H1 (cell line): Measurements from ENCODE around the gene MACC1. TPM values are rescaled to one million over a fixed set of nuclear protein-coding genes. Genes with fewer than 3 reads are reported as not detected.

Experiments
- CTCF ChIA-PET: fragments of 300-600 bp; sonication (Branson Sonifier 250); formaldehyde crosslinking; loops from one replicate; lab custom pipeline; 2021; ENCODE audit not compliant: partially characterized antibody; lab: Charles Lee
- POLR2A ChIA-PET: fragments of 300-600 bp; sonication (Branson Sonifier 250); formaldehyde crosslinking; loops from one replicate; lab custom pipeline; 2021; ENCODE audit warnings: inconsistent platforms; ENCODE audit not compliant: partially characterized antibody; lab: Charles Lee
- DNase-seq, 2 experiments: peaks; one replicate each; pipeline versions ENCODE4 v3.0.0 to v3.0.0-alpha.2; 2010 to 2022; ENCODE audit warnings: low spot score in 2 of 2, low read depth in 1 of 2, mixed read lengths in 1 of 2
- FAIRE-seq: peaks from 2 replicates; lab custom pipeline; 2011; peaks lifted over from hg19 to GRCh38; lab: Jason Lieb, UNC
- H2AFZ ChIP-seq: 2 replicates; pipeline ENCODE4 v1.8.1; 2012; ENCODE audit warnings: low read length, inconsistent platforms
- H2AK5ac ChIP-seq: 2 replicates; pipeline ENCODE4 v1.6.1; 2013; ENCODE audit warnings: low read depth, low read length
- H2BK120ac ChIP-seq: replicated peaks from 2 replicates; pipeline ENCODE3; 2013; ENCODE audit warnings: low read depth, low read length, inconsistent platforms
- H2BK12ac ChIP-seq: 2 replicates; pipeline ENCODE4 v1.6.1; 2013; ENCODE audit warnings: low read depth, low read length
- H2BK15ac ChIP-seq: 2 replicates; pipeline ENCODE4 v1.6.1; 2013; ENCODE audit warnings: low read length
- H2BK20ac ChIP-seq: 2 replicates; pipeline ENCODE4 v1.6.1; 2013; ENCODE audit warnings: low read length
- H2BK5ac ChIP-seq: 2 replicates; pipeline ENCODE4 v1.6.1; 2013; ENCODE audit warnings: low read depth, low read length
- H3K14ac ChIP-seq: 2 replicates; pipeline ENCODE4 v1.6.1; 2013; ENCODE audit warnings: inconsistent platforms; ENCODE audit not compliant: insufficient read length
- H3K18ac ChIP-seq: 2 replicates; pipeline ENCODE4 v1.6.1; 2013; ENCODE audit warnings: low read length; ENCODE audit errors: extremely low read depth
- H3K23ac ChIP-seq: 2 replicates; pipeline ENCODE4 v1.6.1; 2013; ENCODE audit warnings: inconsistent platforms; ENCODE audit not compliant: insufficient read length
- H3K23me2 ChIP-seq: 2 replicates; pipeline ENCODE4 v1.6.1; 2013; ENCODE audit warnings: low read depth, low read length
- H3K27ac ChIP-seq: 2 replicates; pipeline ENCODE4 v1.6.1; 2011; ENCODE audit warnings: low read depth, low read length, inconsistent platforms
- H3K27me3 ChIP-seq, 4 experiments: replicated peaks in 1 of 4; 1 replicate in 1 of 4; 2 replicates in 3 of 4; pipeline versions ENCODE4 v1.6.1 to v1.8.1; 2011 to 2013; ENCODE audit warnings: low read length in 3 of 4, mild to moderate bottlenecking in 3 of 4, inconsistent platforms in 2 of 4, mixed read lengths in 2 of 4, moderate library complexity in 1 of 4; ENCODE audit not compliant: control insufficient read depth in 3 of 4, insufficient read depth in 3 of 4; ENCODE audit errors: extremely low read depth in 1 of 4
- H3K36me3 ChIP-seq, 4 experiments: 2 replicates each; pipeline versions ENCODE4 v1.6.1 to v1.8.1; 2011 to 2013; ENCODE audit warnings: mild to moderate bottlenecking in 4 of 4, low read length in 3 of 4, moderate library complexity in 2 of 4, control low read depth in 1 of 4, inconsistent platforms in 1 of 4; ENCODE audit not compliant: insufficient read depth in 4 of 4, control insufficient read depth in 2 of 4
- H3K4ac ChIP-seq: replicated peaks from 2 replicates; pipeline ENCODE3; 2013; ENCODE audit warnings: low read length, low read depth, mixed read lengths, inconsistent platforms; ENCODE audit not compliant: insufficient read length
- H3K4me1 ChIP-seq, 4 experiments: replicated peaks in 1 of 4; 1 replicate in 1 of 4; 2 replicates in 3 of 4; pipeline versions ENCODE4 v1.6.1 to v1.8.1; 2011 to 2013; ENCODE audit warnings: low read length in 3 of 4, inconsistent platforms in 2 of 4, mixed read lengths in 1 of 4; ENCODE audit not compliant: insufficient read depth in 4 of 4, control insufficient read depth in 3 of 4
- H3K4me2 ChIP-seq, 2 experiments: 2 replicates each; pipeline versions ENCODE4 v1.6.1 to v1.8.1; 2011 to 2013; ENCODE audit warnings: low read depth in 2 of 2, low read length in 2 of 2, control low read depth in 1 of 2, inconsistent platforms in 1 of 2, mild to moderate bottlenecking in 1 of 2; ENCODE audit not compliant: insufficient read depth in 1 of 2
- H3K4me3 ChIP-seq, 4 experiments: fragments of 200-600, 300-600 bp in 1 of 4; sonication (generic), shearing (Covaris generic), sonication (Bioruptor Twin) in 1 of 4; 2 replicates each; pipeline versions ENCODE4 v1.5.1 to v1.8.1; 2011 to 2016; ENCODE audit warnings: low read length in 4 of 4, low read depth in 3 of 4, control low read depth in 2 of 4, inconsistent platforms in 2 of 4, mild to moderate bottlenecking in 2 of 4, mixed read lengths in 1 of 4, moderate library complexity in 1 of 4; ENCODE audit not compliant: insufficient read depth in 2 of 4; ENCODE audit errors: extremely low read depth in 1 of 4
- H3K56ac ChIP-seq: replicated peaks from 2 replicates; pipeline ENCODE3; 2013; ENCODE audit warnings: low read depth, mild to moderate bottlenecking, mixed read lengths, low read length, inconsistent platforms; ENCODE audit not compliant: insufficient read length
- H3K79me1 ChIP-seq: 2 replicates; pipeline ENCODE4 v1.6.1; 2013; ENCODE audit warnings: low read depth, low read length, control low read depth
- H3K79me2 ChIP-seq, 2 experiments: 2 replicates each; pipeline versions ENCODE4 v1.6.1 to v1.8.1; 2012 to 2013; ENCODE audit warnings: low read length in 2 of 2, mild to moderate bottlenecking in 2 of 2, inconsistent platforms in 1 of 2; ENCODE audit not compliant: insufficient read depth in 2 of 2, control insufficient read depth in 1 of 2
- H3K9ac ChIP-seq, 4 experiments: replicated peaks in 1 of 4; 1 replicate in 1 of 4; 2 replicates in 3 of 4; pipeline versions ENCODE4 v1.6.1 to v1.8.1; 2011 to 2013; ENCODE audit warnings: low read depth in 3 of 4, low read length in 3 of 4, control low read depth in 2 of 4, mild to moderate bottlenecking in 2 of 4, moderate library complexity in 2 of 4, inconsistent platforms in 1 of 4; ENCODE audit errors: extremely low read depth in 1 of 4
- H3K9me3 ChIP-seq, 2 experiments: 2 replicates each; pipeline versions ENCODE4 v1.6.1 to v1.8.1; 2012 to 2013; ENCODE audit warnings: mild to moderate bottlenecking in 2 of 2, moderate library complexity in 2 of 2, control low read depth in 1 of 2, inconsistent platforms in 1 of 2, low read depth in 1 of 2, low read length in 1 of 2, mixed read lengths in 1 of 2; ENCODE audit not compliant: insufficient read depth in 2 of 2
- H4K20me1 ChIP-seq, 2 experiments: replicated peaks in 1 of 2; 2 replicates each; pipeline versions ENCODE3 to v1.8.1; 2011 to 2013; ENCODE audit warnings: inconsistent platforms in 2 of 2, low read length in 2 of 2, mild to moderate bottlenecking in 1 of 2; ENCODE audit not compliant: insufficient read depth in 2 of 2, control insufficient read depth in 1 of 2
- H4K5ac ChIP-seq: 2 replicates; pipeline ENCODE4 v1.6.1; 2013; ENCODE audit warnings: low read length, low read depth, mixed read lengths, inconsistent platforms; ENCODE audit not compliant: insufficient read length
- H4K8ac ChIP-seq: 2 replicates; pipeline ENCODE4 v1.8.0; 2013; ENCODE audit warnings: mild to moderate bottlenecking, moderate library complexity, low read length, inconsistent platforms; ENCODE audit not compliant: insufficient read depth; ENCODE audit errors: extremely low read depth
- H4K91ac ChIP-seq: replicated peaks from 2 replicates; pipeline ENCODE3; 2013; ENCODE audit warnings: low read length, mixed read lengths, inconsistent platforms; ENCODE audit not compliant: insufficient read length
- ATF2 ChIP-seq: IDR thresholded peaks from 2 replicates; pipeline ENCODE4 v1.6.1; 2012; ENCODE audit warnings: low read length, inconsistent platforms
- CBX5 ChIP-seq: fragments of 300-800, 300-1000 bp; sonication (generic); IDR thresholded peaks from 2 replicates; pipeline ENCODE4 v1.7.1; 2016; ENCODE audit warnings: antibody characterized with exemption, low read length, low read depth
- KDM1A ChIP-seq: fragments of 200-600, 300-600 bp; sonication (generic); IDR thresholded peaks from 2 replicates; pipeline ENCODE4 v1.7.1; 2016; ENCODE audit warnings: mild to moderate bottlenecking, low read length, borderline replicate concordance
- POLR2AphosphoS5 ChIP-seq: IDR thresholded peaks from 2 replicates; pipeline ENCODE4 v1.6.1; 2011; ENCODE audit warnings: low read depth, low read length
- RNF2 ChIP-seq: fragments of 200-900, 300-1000 bp; sonication (generic); IDR thresholded peaks from 2 replicates; pipeline ENCODE4 v1.7.1; 2016; ENCODE audit warnings: borderline replicate concordance, low read depth, mild to moderate bottlenecking, antibody characterized with exemption, low read length; ENCODE audit not compliant: poor library complexity, severe bottlenecking; ENCODE audit errors: missing control alignments
- SAP30 ChIP-seq: fragments of 300-600 bp; sonication (generic); IDR thresholded peaks from 2 replicates; pipeline ENCODE4 v1.7.1; 2012; ENCODE audit warnings: low read length, moderate library complexity, mild to moderate bottlenecking, inconsistent platforms; ENCODE audit not compliant: insufficient read depth, insufficient replicate concordance
- SIN3A ChIP-seq, 2 experiments: IDR thresholded peaks in 1 of 2; conservative IDR thresholded peaks in 1 of 2; 2 replicates each; pipeline ENCODE4 v1.6.1; 2011 to 2012; ENCODE audit warnings: low read length in 2 of 2, improper control_type of control experiment in 1 of 2, low read depth in 1 of 2, mild to moderate bottlenecking in 1 of 2
- SIRT6 ChIP-seq: IDR thresholded peaks from one replicate; pipeline ENCODE4 v1.7.1; 2012; ENCODE audit warnings: low read length, inconsistent platforms
- TAF1 ChIP-seq: IDR thresholded peaks from 2 replicates; pipeline ENCODE4 v1.6.1; 2011; ENCODE audit warnings: mild to moderate bottlenecking, low read depth, low read length
- TEAD4 ChIP-seq: IDR thresholded peaks from 2 replicates; pipeline ENCODE4 v1.6.1; 2012; ENCODE audit warnings: low read depth, low read length, inconsistent platforms, mixed read lengths
- WGBS, 2 experiments: shearing (Covaris generic) in 1 of 2; methylation state at CpG; one replicate each; pipeline versions ENCODE4 v1.1.6 to v1.1.7; 2013 to 2015; ENCODE audit warnings: low lambda C conversion rate in 2 of 2, mixed read lengths in 2 of 2, inconsistent platforms in 1 of 2, low coverage in 1 of 2, missing lambda C conversion rate in 1 of 2; ENCODE audit not compliant: insufficient replicate concordance in 2 of 2, insufficient coverage in 1 of 2, insufficient read length in 1 of 2; ENCODE audit errors: extremely low coverage in 1 of 2, missing lambda C conversion rate in 1 of 2; 5-methylcytosine and 5-hydroxymethylcytosine counted together
- polyA plus RNA-seq, 7 experiments: library from polyadenylated mRNA; depleted of rRNA in 3 of 7; stranded (reverse) in 5 of 7; unstranded in 2 of 7; fragments of >200 nt in 5 of 7; fragments of 200-250 nt in 2 of 7; gene quantifications; 1 replicate in 5 of 7; 2 replicates in 1 of 7; 4 replicates in 1 of 7; pipeline versions ENCODE4 v1.2.1 to v1.2.3, GENCODE V29; 2011 to 2013; ENCODE audit warnings: missing spikeins in 2 of 7, mixed read lengths in 2 of 7
- total RNA-seq: library from RNA; stranded (reverse); fragmentation: NEBNext Ultra II Directional; extraction: Animal tissue kit (Norgen Biotek cat#: 25700); gene quantifications from 2 replicates; pipeline ENCODE4 v1.2.1, GENCODE V29; 2021
- TF ChIP-seq, protein P1 (sequence below): IDR thresholded peaks from 2 replicates; pipeline ENCODE4 v1.6.1; 2012; ENCODE audit warnings: inconsistent platforms

MACC1 gene
- total and polyA plus RNA-seq, 2 of the 8 experiments (the other 6 are each of a cell fraction or from before 2014, with no cell fraction given) = 2.0 to 17.2 TPM

DNA sequence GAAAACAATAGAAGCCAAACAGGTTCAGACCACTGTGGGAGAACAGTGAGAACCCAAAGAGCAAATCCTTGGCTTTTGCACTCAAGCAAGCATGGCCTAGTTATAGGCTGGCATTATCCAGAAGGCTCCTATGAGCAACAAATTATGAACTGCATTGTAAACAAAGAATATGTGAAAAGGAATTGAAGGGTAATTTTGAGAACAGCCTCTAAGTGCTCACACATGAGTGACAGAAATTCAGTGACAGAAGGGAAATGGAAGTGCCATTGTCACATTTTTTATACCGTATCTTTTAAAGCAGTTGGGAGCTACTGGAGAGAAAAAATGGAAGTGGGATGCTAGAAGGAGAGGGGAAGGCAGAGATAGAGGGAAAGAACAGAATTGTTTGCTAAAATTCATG, 114.2 kb downstream of the MACC1 start:
- peaks cover 0 to 15% (median 7%) of the 10 kb centered on the region in 4 experiments; a peak in 4 of 8 replicates for H3K36me3 ChIP-seq
- H4K91ac ChIP-seq = no peak overlapping the region
- H2AFZ ChIP-seq = no peak overlapping the region
- no peak overlapping the region for H4K8ac ChIP-seq
- 54% methylated on average over 1 of the region's 1 CpG; no CpG with 5 or more reads in 1 of the 2 experiments for WGBS, 2 experiments
- H3K23me2 ChIP-seq = no peaks in the 10 kb centered on the region
- H2BK12ac ChIP-seq = no peak overlapping the region
- H3K4me3 ChIP-seq = no peak overlapping the region
- no peak overlapping the region for H3K9ac ChIP-seq
- DNase-seq = no peak
- H3K56ac ChIP-seq = no peak overlapping the region
- peaks cover 5 to 89% of the 10 kb centered on the region in 2 experiments for H3K79me2 ChIP-seq
- no peak overlapping the region for H2BK15ac ChIP-seq
- no peak overlapping the region for H3K18ac ChIP-seq
- CTCF ChIA-PET = interaction anchor here (1.2 to 1.3 kb wide), 2 partner anchors 120 to 166 kb away, joined by 3 read pairs; no protein-coding TSS in a partner anchor
- H2BK120ac ChIP-seq = no peak overlapping the region
- no peaks in the 10 kb centered on the region; the same call in 1 of the 2 replicates for H3K79me1 ChIP-seq
- no peak overlapping the region for H2BK20ac ChIP-seq
- no peak overlapping the region for H2AK5ac ChIP-seq
- no peak overlapping the region for H4K5ac ChIP-seq
- H3K4ac ChIP-seq = no peak overlapping the region
- no peak overlapping the region for H3K27ac ChIP-seq
- no peaks in the 10 kb centered on the region for H3K9me3 ChIP-seq
- no peak overlapping the region for H2BK5ac ChIP-seq
- POLR2A ChIA-PET = interaction anchor here (2.1 kb wide), 1 partner anchor 9 kb away, joined by 9 read pairs; no protein-coding TSS in a partner anchor
- FAIRE-seq = peak; percentile 36
- no peaks in the 10 kb centered on the region for H4K20me1 ChIP-seq
- H3K4me1 ChIP-seq = peaks cover 0 to 7% (median 2%) of the 10 kb centered on the region in 4 experiments; a peak in 4 of 7 replicates
- no peak overlapping the region for H3K4me2 ChIP-seq
- H3K14ac ChIP-seq = no peak overlapping the region
- H3K27me3 ChIP-seq = no peaks in the 10 kb centered on the region
- H3K23ac ChIP-seq = no peak overlapping the region
- no peak for TF ChIP-seq SIRT6
- TF ChIP-seq RNF2 = no peak
- TF ChIP-seq CBX5 = no peak
- no peak for TF ChIP-seq KDM1A
- no peak for TF ChIP-seq SAP30
- TF ChIP-seq TAF1 = no peak
- TF ChIP-seq TEAD4 = no peak
- no peak for TF ChIP-seq SIN3A (conservative IDR thresholded peaks at IDR 0.05 in 1 of 2, IDR thresholded peaks at IDR 0.05 in 1 of 2; ENCODE audit: low read depth in 1 of 2, low read length in 2 of 2)
- TF ChIP-seq POLR2AphosphoS5 = no peak
- no peak for TF ChIP-seq ATF2
- TF ChIP-seq, protein P1, sequence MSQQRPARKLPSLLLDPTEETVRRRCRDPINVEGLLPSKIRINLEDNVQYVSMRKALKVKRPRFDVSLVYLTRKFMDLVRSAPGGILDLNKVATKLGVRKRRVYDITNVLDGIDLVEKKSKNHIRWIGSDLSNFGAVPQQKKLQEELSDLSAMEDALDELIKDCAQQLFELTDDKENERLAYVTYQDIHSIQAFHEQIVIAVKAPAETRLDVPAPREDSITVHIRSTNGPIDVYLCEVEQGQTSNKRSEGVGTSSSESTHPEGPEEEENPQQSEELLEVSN = no peak
